Activated naive CD4-positive, alpha-beta T cell (primary cell): ENCODE data around the gene TTLL4.
"Not testable (repeated sequence)": the region's sequence is repeated elsewhere in the genome, so short reads cannot be mapped to it uniquely, and the experiment has no call there.

Experiments used
- DNase-seq, 4 experiments: peaks; one replicate each; lab custom pipeline; 2025; lab: John Stamatoyannopoulos, UW

Gene TTLL4

DNA sequence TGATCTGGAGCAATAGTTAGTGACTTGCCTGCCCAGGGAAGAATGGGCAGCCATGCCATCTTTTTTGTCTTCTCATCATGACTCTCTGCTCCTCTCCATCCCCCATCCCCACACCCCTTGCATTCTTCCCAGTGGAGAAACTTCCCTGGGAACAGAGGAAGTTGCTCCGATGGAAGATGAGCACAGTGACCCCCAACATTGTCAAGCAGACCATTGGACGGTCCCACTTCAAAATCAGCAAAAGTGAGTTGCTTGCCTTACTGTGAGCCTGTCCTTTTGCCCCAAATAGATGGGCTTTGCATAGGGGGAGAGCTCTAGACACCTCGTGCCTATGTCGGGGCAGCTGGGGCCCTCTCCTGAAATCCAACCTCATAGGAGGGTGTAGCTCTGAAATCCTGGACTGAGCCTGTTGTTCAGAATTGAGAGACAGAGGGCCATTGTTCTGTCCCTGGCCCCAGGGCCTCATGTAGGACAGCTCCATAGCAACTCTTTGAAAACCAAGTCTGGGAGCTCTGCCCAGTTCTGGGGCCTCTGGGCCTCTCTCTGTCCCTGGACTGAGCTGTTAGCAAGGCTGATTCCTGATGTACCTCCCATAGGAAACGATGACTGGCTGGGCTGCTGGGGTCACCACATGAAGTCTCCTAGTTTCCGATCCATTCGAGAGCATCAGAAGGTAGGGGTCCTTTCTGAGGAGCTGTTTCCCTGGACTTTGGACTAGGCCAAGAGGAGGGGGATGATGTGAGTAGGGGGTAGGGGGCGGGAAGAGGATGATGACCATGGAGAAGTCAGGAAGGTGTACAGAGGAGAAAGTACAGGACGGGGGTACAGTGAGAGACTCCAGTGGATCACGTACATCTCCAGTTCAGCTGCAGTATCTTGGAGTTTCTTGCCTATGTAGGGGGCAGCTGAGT is 35.2 kb downstream of the TTLL4 start:
- no peak for DNase-seq

DNA sequence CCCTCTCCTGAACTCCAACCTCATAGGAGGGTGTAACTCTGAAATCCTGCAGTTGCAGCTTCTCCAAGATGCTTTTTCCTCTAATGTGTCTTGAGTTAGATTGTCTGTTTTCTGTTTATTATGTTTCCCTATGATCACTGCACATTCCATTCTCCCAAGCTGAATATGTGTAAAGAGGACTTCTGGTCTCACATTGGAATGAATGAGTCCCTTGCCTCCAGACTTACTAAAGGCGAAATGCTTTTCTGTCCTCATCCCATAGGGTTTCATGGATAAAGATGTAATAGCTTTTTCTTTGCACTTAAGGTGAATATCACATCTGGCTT is 35.8 kb downstream of the TTLL4 start:
- DNase-seq: no peak

DNA sequence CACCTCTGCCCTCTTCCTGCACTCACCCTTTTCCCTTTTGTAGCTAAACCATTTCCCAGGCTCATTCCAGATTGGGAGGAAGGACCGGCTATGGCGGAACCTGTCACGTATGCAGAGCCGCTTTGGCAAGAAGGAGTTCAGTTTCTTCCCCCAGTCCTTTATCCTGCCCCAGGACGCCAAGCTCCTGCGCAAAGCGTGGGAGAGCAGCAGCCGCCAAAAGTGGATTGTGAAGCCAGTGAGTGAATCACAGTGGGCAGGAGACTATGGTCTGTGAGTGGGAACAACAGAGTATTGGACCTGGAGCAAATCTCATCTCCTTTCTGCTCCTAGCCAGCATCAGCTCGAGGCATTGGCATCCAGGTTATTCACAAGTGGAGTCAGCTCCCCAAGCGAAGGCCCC is 36.3 kb downstream of the TTLL4 start:
- DNase-seq: no peak

DNA sequence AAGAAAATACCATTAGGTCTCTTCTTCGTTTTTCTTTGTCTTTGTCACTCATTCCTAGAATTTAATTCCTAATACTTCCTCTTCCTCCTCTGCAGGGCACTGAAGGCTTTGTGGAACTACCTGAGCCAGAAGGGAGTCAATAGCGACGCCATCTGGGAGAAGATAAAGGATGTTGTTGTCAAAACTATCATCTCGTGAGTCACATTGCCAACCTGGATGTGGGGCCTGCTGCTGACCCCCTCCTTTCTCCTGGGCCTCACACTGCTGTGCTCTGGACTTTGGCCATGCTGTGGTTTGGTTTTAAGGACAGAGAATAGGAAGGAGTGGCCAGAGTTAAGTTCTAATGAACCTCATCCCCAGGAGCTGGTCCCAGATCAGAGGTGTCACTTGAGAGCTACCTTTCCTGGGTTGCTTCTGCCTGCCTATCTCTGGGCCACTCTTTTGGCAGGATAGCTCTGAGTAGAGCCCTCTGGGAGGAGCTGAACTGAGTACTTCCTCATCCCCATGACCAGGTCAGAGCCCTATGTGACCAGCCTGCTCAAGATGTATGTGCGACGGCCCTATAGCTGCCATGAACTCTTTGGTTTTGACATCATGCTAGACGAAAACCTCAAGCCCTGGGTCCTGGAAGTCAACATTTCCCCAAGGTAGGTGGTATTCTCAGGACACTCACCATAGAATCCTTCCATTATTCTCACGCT is 38.3 kb downstream of the TTLL4 start:
- no peak for DNase-seq

DNA sequence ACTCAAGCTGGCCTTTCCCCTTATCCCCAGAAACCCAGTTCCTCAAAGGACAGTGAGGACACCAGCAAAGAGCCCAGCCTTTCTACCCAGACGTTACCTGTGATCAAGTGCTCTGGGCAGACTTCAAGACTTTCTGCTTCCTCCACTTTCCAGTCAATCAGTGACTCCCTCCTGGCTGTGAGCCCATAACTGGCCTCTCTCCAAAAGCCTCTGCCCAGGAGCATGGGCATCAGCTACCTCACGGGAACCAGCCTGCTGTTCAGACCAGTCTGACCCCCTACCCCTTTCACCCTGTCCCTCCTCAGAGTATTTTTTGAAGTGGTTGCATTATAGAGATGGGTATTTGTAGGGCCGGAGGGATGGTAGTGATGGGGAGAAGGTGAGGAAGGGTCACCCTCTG is 43.6 kb downstream of the TTLL4 start:
- no peak for DNase-seq

DNA sequence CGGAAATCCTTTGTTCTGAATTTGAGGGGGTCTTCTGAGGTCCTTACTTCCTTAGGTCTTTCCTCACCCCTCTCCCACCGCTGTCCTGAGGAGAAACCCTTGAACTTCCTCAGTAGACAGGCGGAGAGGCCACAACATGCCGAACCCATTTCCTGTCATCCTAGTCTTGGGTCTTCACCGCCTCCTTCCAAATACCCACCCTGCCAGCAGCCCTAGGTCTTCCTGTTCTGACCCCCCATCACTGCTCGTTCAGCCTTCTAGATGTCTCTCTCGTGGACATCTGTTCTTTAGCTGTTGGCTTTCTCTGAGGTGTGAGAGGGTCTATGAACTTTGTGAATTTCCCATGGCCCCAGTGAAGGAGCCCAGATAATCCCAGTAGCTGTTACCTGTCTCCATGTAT is 44.1 kb downstream of the TTLL4 start:
- DNase-seq: no peak

DNA sequence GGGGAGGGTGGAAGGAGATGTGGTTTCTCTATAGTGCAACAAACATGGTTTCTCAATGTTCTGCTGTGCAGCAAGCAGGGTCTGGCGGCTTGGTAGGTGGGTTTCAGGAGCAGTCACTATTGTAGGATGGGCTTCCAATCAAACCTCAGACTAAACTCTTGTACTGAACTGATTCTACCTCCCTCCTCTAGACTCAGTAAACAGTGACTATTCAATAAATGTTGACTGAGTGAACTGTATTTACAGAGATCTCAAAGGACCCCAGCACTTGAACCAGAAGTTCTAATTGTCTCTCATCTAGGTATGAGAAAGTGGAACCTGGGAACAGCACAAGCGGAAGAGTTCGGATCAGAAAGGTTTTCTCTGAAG is 44.5 kb downstream of the TTLL4 start:
- DNase-seq: no peak

DNA sequence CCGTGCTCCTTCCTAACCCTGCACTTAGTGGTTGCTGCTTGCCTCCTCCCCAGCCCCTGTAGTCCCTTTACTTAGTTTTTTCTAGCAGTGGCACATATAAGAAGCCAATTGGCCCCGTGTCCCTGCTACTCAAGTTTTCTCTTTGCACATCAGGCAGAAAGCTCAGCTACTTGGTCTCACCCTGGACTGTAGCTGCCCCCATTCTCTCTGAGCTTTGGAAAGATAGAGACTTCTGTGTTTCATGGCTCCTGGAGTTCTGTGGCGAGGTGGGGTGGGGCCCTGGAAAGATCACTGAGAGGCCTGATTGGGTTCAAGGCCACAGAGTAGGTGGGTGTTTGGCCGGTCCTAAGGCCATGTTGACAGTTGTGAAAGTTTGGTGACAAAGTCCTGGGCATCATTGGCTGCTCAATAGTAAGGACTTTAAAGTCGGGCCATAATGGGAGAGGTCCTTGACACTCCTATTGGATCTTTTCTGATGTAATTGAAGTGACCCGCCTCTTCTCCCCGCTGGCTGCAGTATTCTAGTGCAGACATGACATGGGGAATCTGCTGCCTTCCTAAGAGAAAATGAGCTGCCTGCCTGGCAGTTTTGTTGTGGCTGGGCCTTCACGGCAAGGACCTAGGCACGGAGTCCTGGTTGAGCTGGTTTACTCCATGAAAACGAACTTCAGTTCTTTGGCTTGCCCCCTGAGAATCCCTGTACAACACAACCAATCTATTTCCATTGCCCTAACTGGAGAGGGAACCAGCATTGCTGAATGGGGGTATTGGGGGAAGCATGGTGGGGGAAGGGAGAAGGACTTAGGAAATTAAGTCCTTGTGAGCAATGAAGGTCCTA is 45.2 kb downstream of the TTLL4 start:
- DNase-seq: no peak

DNA sequence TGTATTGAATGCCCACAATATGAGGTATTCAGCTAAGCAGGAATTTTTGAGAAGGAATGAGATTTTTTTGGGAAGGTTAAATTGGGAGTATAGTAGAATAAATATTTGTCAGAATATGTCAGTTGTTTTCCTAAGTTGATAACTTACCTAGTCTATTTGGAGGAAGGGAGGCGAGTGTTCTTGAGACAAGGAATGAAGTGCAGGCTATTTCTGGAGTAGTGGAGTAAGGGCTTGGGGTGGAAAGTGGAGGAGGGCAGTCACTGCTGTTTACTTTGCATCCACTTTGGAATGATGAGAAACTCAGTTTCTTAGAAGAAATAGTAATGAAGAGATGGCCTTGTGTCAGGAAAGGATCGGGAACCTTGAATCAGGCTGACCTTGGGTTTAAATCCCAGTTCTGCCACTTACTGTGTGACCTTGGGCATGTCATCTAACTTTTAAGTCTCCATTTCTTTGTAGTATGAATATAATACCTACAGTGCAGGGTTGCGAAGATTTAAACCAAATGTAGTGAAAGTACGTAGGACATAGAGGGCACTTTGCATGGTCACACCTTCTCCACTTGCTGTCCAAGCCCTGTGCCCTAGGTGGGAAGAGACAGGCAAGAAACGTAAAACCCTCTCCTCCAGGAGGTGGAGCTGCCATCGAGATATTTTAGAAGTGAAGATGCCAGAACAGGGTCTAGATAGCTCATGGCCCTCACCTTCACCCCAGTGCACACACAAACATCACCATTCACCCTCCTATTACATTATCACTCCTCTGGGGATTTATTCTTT is 46.2 kb downstream of the TTLL4 start:
- no peak for DNase-seq

DNA sequence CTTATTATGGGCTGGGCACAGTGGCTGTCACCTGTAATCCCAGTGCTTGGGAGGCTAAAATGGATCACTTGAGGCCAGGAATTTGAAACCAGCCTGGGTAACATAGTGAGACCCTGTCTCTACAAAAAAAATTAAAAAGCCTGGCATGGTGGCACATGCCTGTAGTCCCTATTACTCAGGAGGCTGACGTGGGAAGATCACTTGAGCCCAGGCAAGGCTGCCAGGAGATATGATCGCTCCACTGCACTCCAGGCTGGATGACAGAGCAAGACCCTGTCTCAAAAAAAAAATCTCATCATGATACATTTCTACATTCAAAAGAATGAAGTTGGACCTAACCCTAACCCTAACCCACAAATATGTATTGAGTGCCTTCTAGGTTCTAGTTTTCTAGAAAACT is 51.2 kb downstream of the TTLL4 start:
- no peak for DNase-seq

DNA sequence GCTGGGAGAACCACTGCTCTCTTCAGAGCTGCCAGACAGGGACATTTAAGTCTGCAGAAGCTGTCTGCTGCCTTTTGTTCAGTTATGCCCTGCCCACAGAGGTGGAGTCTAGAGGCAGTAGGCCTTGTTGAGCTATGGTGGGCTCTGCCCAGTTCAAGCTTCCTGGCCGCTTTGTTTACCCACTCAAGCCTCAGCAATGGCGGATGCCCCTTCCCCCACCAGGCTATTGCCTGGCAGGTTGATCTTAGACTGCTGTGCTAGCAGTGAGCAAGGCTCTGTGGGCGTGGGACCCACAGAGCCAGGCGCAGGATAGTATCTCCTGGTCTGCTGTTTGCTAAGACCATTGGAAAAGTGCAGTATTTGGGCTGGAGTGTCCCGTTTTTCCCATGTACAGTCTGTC is 62.1 kb downstream of the TTLL4 start:
- not testable (repeated sequence) for DNase-seq

DNA sequence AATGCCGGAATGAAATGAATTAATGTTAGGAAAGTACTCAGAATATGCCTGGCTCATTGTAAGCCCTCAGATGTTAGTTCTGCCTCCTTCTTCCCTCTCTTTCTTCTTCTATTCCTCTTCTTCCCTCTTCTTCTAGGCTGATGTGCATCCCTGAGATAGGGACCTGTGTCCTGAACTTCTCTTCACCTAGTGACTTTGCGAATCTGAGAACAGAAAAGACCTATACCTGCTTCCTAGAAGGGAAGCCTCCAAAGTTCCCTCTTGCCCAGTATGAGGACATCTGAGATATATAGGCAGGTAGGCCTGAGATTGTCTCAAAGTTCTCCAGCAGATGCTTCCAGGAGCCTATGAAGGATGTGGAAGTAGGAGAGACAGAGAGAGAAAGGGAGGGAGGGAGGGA is 63.2 kb downstream of the TTLL4 start:
- no peak for DNase-seq

DNA sequence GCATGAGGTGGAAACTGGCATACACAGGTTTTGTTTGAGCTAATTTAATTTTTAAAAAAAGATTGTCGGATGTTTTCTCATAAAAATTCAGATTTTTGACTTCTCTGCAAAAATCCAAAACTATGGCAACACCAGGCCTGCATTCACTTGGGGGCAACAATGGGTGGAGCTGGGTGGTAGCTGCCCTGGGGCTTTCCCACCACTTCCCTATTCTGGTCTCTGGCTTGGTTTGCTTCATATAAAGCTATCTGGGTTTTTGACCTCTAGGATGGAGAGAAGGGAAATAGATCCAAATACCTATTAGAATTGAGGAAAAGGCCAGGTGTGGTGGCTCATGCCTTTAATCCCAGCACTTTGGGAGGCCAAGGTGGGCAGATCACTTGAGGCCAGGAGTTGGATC is 65.9 kb downstream of the TTLL4 start:
- DNase-seq: no peak

DNA sequence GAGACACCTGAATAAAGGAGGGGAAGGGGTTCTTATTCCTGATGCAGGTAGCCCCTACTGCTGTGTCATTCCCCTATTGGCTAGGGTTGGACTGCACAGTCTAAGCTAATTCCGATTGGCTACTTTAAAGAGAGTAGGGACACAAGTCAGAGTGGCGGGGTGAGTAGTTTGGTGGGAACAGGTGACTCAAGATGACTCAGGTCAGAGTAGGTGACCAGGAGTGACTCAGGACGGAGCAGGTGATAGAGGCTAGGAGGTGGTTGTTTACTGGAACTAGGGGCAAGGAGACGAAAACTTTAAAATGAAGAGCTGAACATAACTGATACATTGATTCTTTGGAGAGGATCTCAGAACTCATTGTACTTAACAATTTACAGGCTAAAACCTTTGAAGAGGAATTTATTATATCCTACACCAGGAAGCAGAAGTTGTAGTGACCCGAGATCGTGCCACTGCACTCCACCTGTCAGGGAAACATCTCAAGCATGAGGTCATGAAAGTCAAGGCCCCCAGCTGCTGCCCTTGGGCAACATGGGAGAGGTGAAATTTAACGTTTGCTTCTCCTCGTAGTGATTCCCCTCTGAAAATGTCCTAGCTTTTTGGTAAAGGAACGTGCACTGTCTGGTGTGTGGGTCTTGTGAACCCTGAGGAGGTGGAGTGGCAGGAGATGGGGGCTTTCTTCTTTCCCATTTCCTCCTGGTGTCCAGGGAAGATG is 66.8 kb downstream of the TTLL4 start:
- no peak for DNase-seq

DNA sequence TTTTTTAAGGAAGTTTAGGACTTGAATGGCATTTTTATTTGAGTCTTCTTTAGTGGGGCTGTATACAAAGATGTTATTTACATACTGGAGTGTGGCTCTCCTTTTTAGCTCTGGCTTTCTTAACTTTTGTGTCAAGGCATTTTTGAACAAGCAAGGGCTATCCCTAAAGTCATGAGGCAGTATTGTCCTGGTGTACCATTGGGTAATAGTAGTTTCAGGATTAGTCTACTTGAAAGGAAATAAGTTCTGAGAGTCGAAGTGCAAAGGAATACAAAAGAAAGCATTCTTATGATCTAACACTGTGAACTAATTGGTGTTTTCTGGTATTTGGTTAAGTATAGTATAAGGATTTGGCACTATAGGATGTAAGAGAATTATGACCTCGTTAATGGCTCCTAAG is 69.4 kb downstream of the TTLL4 start:
- DNase-seq: no peak

DNA sequence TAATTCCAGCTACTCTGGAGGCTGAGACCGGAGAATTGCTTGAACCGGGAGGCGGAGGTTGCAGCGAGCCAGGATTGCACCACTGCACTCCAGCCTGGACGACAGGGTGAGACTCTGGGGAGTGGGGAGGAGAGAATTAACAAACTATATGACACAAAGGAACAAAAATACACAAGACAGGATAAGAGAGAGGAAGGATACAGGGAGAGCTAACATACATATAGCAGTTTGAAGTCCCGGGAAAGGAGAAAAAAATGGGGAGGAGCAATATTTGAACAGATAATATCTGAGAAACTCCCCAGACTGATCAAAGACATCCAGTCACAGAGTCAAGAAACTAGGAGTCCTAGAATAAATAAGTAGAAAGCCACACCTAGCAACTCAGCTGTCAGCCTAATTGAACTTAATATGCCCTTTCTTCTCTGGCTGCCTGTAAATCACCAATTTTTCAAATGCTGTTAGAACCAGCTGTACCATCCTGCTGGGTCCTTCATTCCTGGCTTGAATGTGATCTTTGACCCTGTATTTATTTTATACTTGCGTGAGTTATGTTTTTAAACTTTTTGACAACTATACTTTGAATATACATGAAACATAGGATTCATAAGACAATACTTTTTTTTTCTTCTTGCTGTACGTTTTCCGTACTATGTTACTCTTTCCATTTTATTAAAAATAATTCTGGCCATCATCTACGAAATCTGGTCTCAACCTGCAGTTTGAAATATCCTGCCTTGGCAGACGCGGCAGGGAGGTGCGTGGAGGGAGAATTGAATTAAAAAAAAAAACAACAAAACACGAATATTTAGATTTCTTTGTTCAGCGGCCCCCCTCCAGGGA is 70.4 kb downstream of the TTLL4 start:
- DNase-seq: no peak

DNA sequence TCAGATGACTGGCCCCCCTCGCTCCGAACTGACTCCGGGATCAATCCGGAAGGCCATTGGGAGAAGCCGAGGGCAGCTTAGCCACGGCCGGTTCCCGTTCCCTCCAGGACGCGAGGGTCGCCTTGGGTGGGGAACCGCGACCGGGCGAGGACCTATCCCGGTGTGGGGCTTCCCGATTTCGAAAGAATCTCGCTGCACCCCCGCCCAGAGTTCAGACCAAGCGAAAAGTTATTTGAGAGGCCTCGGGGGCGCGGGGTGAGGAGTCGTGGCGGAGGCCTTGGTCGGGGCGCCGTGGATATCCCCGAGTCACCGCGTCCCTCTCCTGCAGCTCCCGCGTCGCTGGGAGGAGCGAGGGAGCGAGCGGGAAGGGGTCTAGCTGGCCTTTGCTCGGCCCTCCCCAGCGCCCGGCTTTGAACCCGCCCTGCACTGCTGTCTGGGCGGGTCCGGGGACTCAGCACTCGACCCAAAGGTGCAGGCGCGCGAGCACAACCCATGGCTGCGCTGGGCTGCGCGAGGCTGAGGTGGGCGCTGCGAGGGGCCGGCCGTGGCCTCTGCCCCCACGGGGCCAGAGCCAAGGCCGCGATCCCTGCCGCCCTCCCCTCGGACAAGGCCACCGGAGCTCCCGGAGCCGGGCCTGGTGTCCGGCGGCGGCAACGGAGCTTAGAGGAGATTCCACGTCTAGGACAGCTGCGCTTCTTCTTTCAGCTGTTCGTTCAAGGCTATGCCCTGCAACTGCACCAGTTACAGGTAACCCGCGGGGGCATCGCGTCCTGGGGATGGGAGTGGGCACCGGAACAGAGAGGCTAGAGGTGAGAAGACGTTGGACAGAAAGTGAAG is 71.3 kb downstream of the TTLL4 start, which contains the start of gene CYP27A1:
Gene CYP27A1, plus strand, starts transcription at position 457 of the 837 bp plus-strand sequence. Its CDS starts 36 bp downstream, at position 493.
- no peak for DNase-seq

DNA sequence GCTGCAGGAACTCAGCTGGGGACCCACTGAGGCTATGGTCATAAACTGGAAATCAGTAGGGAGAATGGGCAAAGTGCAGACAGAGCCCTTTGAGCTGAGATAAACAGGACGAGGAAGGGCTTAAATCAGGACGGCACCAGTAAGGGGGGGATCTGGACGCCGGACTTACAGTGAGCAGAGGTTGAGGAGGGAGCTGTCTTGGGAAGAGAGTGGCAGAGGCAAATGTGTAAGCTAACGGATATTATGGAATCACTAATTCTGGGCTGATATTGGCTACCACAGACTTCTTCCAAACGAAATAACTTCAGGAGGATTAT is 71.9 kb downstream of the TTLL4 start:
- DNase-seq: no peak

DNA sequence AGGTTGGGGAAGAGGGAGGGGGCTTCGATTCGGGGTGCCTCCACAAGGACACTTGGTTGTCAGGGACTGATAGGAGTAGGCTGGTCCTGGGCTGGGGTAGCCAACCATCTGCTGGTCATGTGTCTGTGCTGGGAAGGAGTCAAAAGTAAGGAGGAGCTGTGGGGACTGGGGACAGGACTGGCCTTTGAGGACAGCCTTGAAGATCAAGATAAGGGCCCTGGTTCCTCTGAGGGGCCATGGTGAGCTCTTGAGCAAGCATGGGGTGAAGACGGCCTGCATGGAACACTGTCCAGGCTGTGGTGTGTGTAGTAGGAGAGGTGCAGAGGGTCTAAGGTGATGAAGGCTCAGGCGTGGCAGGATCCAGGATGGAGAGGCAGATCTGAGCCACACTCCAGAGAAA is 73.1 kb downstream of the TTLL4 start:
- DNase-seq: no peak

DNA sequence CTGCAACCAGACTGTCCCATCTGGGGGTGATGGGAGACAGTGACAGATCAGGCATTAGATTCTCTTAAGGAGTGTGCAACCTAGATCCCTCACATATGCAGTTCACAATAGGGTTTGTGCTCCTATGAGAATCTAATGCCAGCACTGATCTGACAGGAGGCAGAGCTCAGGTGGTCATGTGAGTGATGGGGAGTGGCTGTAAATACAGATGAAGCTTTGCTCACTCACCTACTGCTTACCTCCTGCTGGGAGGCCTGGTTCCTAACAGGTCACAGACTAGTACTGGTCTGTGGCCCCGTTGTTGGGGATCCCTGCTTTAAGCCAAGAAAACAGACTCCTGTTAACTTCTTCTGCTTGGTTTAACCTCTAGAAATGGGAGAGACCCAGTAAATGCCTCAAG is 74.5 kb downstream of the TTLL4 start:
- no peak for DNase-seq
